Right lobe of liver (tissue), 6 donors: ENCODE results near the gene DCST2. TPM values are rescaled to one million over a fixed set of nuclear protein-coding genes. Genes with fewer than 3 reads are reported as not detected.

Experiments used
- ATAC-seq, 4 donors: fragments of 200-7000 bp; cut with Tn5 transposase; one replicate each; pipeline ENCODE4 v1.9.1; 2020; ENCODE audit warnings: mild to moderate bottlenecking in 4 of 4, moderate library complexity in 4 of 4
- DNase-seq, 3 donors: peaks; one replicate each; pipeline ENCODE4 v3.0.0-alpha.2; 2020
- H3K27ac ChIP-seq, 3 donors: fragments of 200-600 bp; one replicate each; pipeline ENCODE4 v1.8.0; 2022
- H3K27me3 ChIP-seq, 2 donors: fragments of 200-600 bp; one replicate each; pipeline ENCODE4 v1.8.0; 2022
- H3K36me3 ChIP-seq, 4 donors: fragments of 200-600 bp; sonication (generic) in 1 of 4; one replicate each; pipeline versions ENCODE4 v1.5.1 to v1.8.0; 2017 to 2022; ENCODE audit warnings: control low read depth in 1 of 4
- H3K4me1 ChIP-seq, 4 donors: fragments of 200-600 bp; sonication (generic) in 1 of 4; one replicate each; pipeline versions ENCODE4 v1.5.1 to v1.8.0; 2017 to 2022; ENCODE audit warnings: control low read depth in 1 of 4
- H3K4me3 ChIP-seq, 3 donors: fragments of 200-600 bp; one replicate each; pipeline ENCODE4 v1.8.0; 2022
- H3K9me3 ChIP-seq, 4 donors: fragments of 200-600 bp; sonication (generic) in 1 of 4; one replicate each; pipeline versions ENCODE4 v1.5.1 to v1.8.0; 2017 to 2022; ENCODE audit warnings: control low read depth in 1 of 4
- POLR2A ChIP-seq: fragments of 450-650 bp; IDR thresholded peaks from one replicate; pipeline ENCODE4 v1.6.1; 2017; ENCODE audit warnings: antibody characterized with exemption, mild to moderate bottlenecking
- WGBS: methylation state at CpG from one replicate; pipeline ENCODE4 v1.1.6; 2018; ENCODE audit warnings: low coverage, low lambda C conversion rate; ENCODE audit not compliant: insufficient coverage; ENCODE audit errors: missing lambda C conversion rate; 5-methylcytosine and 5-hydroxymethylcytosine counted together
- intact Hi-C, 2 donors: fragments of 100-400 bp; cut with DNase I; formaldehyde crosslinking; loops; one replicate each; pipeline versions ENCODE4 v1.11.2 to v1.14.1; 2022
- total RNA-seq, 6 experiments: library from RNA; depleted of rRNA in 2 of 6; stranded (reverse); fragments of >200 nt in 2 of 6; fragmentation: NEBNext Ultra II Directional in 3 of 6; extraction: Animal tissue kit (Norgen Biotek cat#: 25700) in 3 of 6; gene quantifications; one replicate each; pipeline versions ENCODE4 v1.1.0 to v1.2.4, GENCODE V29; 2016 to 2023
- TF ChIP-seq, protein P1 (sequence below), 4 donors: fragments of 200-600 bp in 3 of 4; fragments of 450-650 bp in 1 of 4; IDR thresholded peaks; one replicate each; pipeline versions ENCODE4 v1.5.1 to v1.8.0; 2016 to 2022; ENCODE audit warnings: antibody characterized with exemption in 4 of 4, mild to moderate bottlenecking in 2 of 4
- donor health status: DM: no; HTN: yes; CAD: no.
- donor health status: DM: no; HTN: no; CAD: no.
- donor health status: DM: no; HTN: no; CAD: no.
- donor health status: DM: no; HTN: yes; CAD: no.
- donor health status: DM: no; HTN: yes; CAD: no.

Gene DCST2
- total RNA-seq, 6 experiments from 2014 or later: 0.72 to 1.4 (median 0.81) TPM; not detected in 1

- no peak for ATAC-seq
- 20% methylated on average over 7 of the region's 29 CpGs for WGBS
- DNase-seq: no peak
- H3K36me3 ChIP-seq: peaks cover 0 to 12% (median 0%) of the 10 kb centered on the region in 4 donors
- H3K9me3 ChIP-seq: no peaks in the 10 kb centered on the region
- H3K27me3 ChIP-seq: no peaks in the 10 kb centered on the region
- intact Hi-C loops: no loop called here
- H3K4me3 ChIP-seq: no peak overlapping the region
- no peak for TF ChIP-seq POLR2A
- TF ChIP-seq, protein P1, sequence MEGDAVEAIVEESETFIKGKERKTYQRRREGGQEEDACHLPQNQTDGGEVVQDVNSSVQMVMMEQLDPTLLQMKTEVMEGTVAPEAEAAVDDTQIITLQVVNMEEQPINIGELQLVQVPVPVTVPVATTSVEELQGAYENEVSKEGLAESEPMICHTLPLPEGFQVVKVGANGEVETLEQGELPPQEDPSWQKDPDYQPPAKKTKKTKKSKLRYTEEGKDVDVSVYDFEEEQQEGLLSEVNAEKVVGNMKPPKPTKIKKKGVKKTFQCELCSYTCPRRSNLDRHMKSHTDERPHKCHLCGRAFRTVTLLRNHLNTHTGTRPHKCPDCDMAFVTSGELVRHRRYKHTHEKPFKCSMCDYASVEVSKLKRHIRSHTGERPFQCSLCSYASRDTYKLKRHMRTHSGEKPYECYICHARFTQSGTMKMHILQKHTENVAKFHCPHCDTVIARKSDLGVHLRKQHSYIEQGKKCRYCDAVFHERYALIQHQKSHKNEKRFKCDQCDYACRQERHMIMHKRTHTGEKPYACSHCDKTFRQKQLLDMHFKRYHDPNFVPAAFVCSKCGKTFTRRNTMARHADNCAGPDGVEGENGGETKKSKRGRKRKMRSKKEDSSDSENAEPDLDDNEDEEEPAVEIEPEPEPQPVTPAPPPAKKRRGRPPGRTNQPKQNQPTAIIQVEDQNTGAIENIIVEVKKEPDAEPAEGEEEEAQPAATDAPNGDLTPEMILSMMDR (IDR thresholded peaks at IDR 0.05): no peak
- peaks cover 0 to 27% (median 14%) of the 10 kb centered on the region in 4 donors for H3K4me1 ChIP-seq
- H3K27ac ChIP-seq: no peak overlapping the region
Measured at GRCh38 chr1:155062151-155062686, 28.6 kb upstream of the DCST2 start.

DNA sequence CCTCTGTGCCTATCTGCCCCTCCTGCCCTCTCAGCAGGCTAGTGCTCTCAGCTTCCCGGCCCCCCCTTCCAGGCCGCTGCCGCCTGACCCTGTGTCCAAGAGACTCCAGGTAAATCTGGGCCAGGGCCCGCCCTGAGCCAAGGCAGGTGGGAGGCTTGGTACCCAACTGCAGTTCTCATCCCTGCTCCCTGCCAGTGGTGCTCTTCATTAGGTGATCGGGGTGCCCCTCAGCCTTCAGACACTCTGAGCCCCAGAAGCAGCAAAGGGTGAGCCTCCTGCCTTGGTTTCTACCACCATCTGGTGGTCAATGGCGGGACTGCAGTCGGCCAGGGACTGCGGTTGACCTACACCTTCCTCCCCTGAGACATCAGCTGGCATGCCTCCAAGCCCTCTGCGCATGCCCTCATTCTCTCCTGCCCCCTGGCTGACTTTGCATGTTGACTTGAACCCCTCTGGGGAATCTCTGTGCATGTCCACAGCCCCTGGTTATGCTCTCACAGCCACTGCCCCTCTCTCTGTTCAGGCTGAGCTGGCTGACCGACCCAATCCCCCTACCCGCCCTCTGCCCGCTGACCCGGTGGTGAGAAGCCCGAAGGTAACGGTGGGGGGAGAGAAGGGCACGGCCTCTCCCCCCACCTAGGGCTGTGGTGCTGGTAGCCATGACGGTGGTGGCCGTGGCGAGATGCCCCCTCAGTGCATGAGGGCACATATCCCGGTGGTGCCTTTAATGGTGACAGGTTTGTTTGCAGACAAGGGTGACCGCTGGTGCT, 28.0 kb upstream of the DCST2 start:
- no peak for TF ChIP-seq POLR2A
- TF ChIP-seq, protein P1 (IDR thresholded peaks at IDR 0.05): peak; percentile 98 to 99 (median 99)
- DNase-seq: peak; percentile 88 to 91 (median 89)
- H3K9me3 ChIP-seq: no peaks in the 10 kb centered on the region
- peak; percentile 67 to 77 (median 72) for ATAC-seq
- intact Hi-C loops: no loop called here
- peaks cover 0 to 14% (median 0%) of the 10 kb centered on the region in 4 donors for H3K36me3 ChIP-seq
- peaks cover 0 to 27% (median 14%) of the 10 kb centered on the region in 4 donors for H3K4me1 ChIP-seq
- H3K4me3 ChIP-seq: no peak overlapping the region
- H3K27ac ChIP-seq: no peak overlapping the region
- no peaks in the 10 kb centered on the region for H3K27me3 ChIP-seq
- WGBS: 28% methylated on average over 11 of the region's 21 CpGs

DNA sequence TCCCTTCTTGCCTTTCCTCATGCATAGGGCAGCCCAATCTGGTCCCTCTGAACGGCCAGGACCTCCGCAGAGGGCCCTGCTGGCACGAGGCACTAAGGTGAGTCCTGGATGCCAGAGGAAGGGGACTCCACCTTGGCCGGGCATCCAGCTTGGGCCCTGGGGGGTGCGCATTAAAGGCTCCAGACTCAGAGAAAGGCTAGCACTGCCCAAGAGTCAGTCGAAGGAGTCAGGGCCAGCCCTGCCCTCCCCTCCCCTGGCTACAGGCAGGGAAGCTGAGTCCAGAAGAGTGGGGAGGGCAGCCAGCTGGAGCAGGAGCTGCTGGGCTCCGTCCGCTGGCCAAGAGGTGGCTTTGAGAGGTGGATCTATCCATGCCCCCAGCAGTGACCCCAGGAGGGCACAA, 27.2 kb upstream of the DCST2 start:
- ATAC-seq: no peak
- TF ChIP-seq, protein P1 (IDR thresholded peaks at IDR 0.05): no peak
- TF ChIP-seq POLR2A: no peak
- Histone ChIP-seq H3K27ac (no peak overlapping the region), H3K27me3 (no peaks in the 10 kb centered on the region), H3K4me3 (no peak overlapping the region), H3K4me1 (peaks cover 0 to 27% (median 14%) of the 10 kb centered on the region in 4 donors), H3K9me3 (no peaks in the 10 kb centered on the region), H3K36me3 (peaks cover 0 to 14% (median 0%) of the 10 kb centered on the region in 4 donors)
- no CpG with 5 or more reads among the region's 8 CpGs for WGBS
- no peak for DNase-seq
- intact Hi-C loops: no loop called here

DNA sequence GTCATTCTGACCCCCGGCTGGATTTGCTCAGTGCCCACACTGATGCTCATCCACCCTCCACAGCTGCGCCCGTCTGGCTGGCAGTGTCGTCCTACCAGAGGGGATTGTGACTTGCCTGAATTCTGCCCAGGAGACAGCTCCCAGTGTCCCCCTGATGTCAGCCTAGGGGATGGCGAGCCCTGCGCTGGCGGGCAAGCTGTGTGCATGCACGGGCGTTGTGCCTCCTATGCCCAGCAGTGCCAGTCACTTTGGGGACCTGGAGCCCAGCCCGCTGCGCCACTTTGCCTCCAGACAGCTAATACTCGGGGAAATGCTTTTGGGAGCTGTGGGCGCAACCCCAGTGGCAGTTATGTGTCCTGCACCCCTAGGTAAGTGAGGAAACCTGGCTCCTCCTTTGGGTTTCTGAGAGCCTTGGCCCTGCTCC, 24.2 kb upstream of the DCST2 start:
- no peak for TF ChIP-seq POLR2A
- TF ChIP-seq, protein P1 (IDR thresholded peaks at IDR 0.05): peak in 1 of 4 donors; percentile 8
- Histone ChIP-seq H3K27me3 (no peaks in the 10 kb centered on the region), H3K9me3 (no peaks in the 10 kb centered on the region), H3K4me1 (peaks cover 0 to 15% (median 4%) of the 10 kb centered on the region in 4 donors), H3K27ac (no peak overlapping the region), H3K4me3 (no peak overlapping the region), H3K36me3 (peaks cover 0 to 14% (median 2%) of the 10 kb centered on the region in 4 donors)
- 100% methylated on average over 1 of the region's 13 CpGs for WGBS
- DNase-seq (no peak), ATAC-seq (no peak)
- intact Hi-C loops: loop anchor here (10.0 kb wide), 2 partner anchors 73 to 103 kb away; partner anchors contain the start of genes FLAD1 (in 1 of the 2) and PBXIP1 (in 1 of the 2)
